ENCODE results near the gene INPP5A.
"Not testable (repeated sequence)": the region's sequence is repeated elsewhere in the genome, so short reads cannot be mapped to it uniquely, and the experiment has no call there.

The INPP5A gene

GRCh38 chr10:132815168-132815857 is 277.7 kb downstream of the INPP5A start:
- no peak for DNase-seq (ENCODE audit: low spot score)

GRCh38 chr10:132816718-132817117 is 279.1 kb downstream of the INPP5A start:
- no peak for DNase-seq (ENCODE audit: low spot score)

GRCh38 chr10:132817701-132818211 is 280.2 kb downstream of the INPP5A start:
- DNase-seq (ENCODE audit: low spot score): no peak

GRCh38 chr10:132820056-132820455 is 282.5 kb downstream of the INPP5A start:
- no peak for DNase-seq (ENCODE audit: low spot score)

- DNase-seq (ENCODE audit: low spot score): not testable (repeated sequence)
Observed at GRCh38 chr10:132825783-132826523, 288.4 kb downstream of the INPP5A start.

- no peak for DNase-seq (ENCODE audit: low spot score)
Observed at GRCh38 chr10:132826524-132827422, 289.2 kb downstream of the INPP5A start.

- DNase-seq (ENCODE audit: low spot score): no peak
Observed at GRCh38 chr10:132827423-132827789, 289.8 kb downstream of the INPP5A start.

GRCh38 chr10:132827861-132828539 is 290.4 kb downstream of the INPP5A start:
- DNase-seq (ENCODE audit: low spot score): no peak

GRCh38 chr10:132828681-132829080 is 291.1 kb downstream of the INPP5A start:
- no peak for DNase-seq (ENCODE audit: low spot score)

GRCh38 chr10:132829403-132829802 is 291.8 kb downstream of the INPP5A start:
- DNase-seq (ENCODE audit: low spot score): no peak

- no peak for DNase-seq (ENCODE audit: low spot score)
Observed at GRCh38 chr10:132832186-132832969, 294.8 kb downstream of the INPP5A start.

Data from SW480 (cell line).